Esophagus squamous epithelium (tissue), 5 donors: ENCODE data around the gene ITGAX. TPM values are rescaled to one million over a fixed set of nuclear protein-coding genes. Genes with fewer than 3 reads are reported as not detected.

ENCODE experiments used
- DNase-seq: peaks from one replicate; lab custom pipeline; 2025; lab: John Stamatoyannopoulos, UW
- H3K27ac ChIP-seq, 4 donors: fragments of 200-600 bp; sonication (generic); one replicate each; pipeline ENCODE4 v1.5.1; 2016 to 2019; ENCODE audit warnings: mild to moderate bottlenecking in 1 of 4
- H3K27me3 ChIP-seq, 4 donors: fragments of 200-600 bp; sonication (generic); 1 replicate in 3 of 4; 2 replicates in 1 of 4; pipeline versions ENCODE4 v1.5.1 to v1.6.0; 2017 to 2021; ENCODE audit warnings: antibody characterized with exemption in 1 of 4
- H3K36me3 ChIP-seq, 3 donors: fragments of 200-600 bp; sonication (generic); one replicate each; pipeline ENCODE4 v1.5.1; 2016 to 2019
- H3K4me1 ChIP-seq, 3 donors: fragments of 200-600 bp; sonication (generic); one replicate each; pipeline ENCODE4 v1.5.1; 2017 to 2019
- H3K4me3 ChIP-seq, 4 donors: fragments of 200-600 bp; sonication (generic); 1 replicate in 3 of 4; 2 replicates in 1 of 4; pipeline ENCODE4 v1.5.1; 2016 to 2019; ENCODE audit warnings: mild to moderate bottlenecking in 2 of 4, moderate library complexity in 1 of 4
- H3K9me3 ChIP-seq, 3 donors: fragments of 200-600 bp; sonication (generic); one replicate each; pipeline ENCODE4 v1.5.1; 2016 to 2019
- CTCF ChIP-seq, 6 experiments: fragments of 450-650 bp in 4 of 6; fragments of 200-600 bp in 2 of 6; sonication (generic) in 2 of 6; IDR thresholded peaks; one replicate each; pipeline ENCODE4 v1.5.1; 2016 to 2019; ENCODE audit warnings: antibody characterized with exemption in 6 of 6, mild to moderate bottlenecking in 4 of 6, moderate library complexity in 4 of 6
- POLR2A ChIP-seq, 4 donors: fragments of 450-650 bp; IDR thresholded peaks; one replicate each; pipeline ENCODE4 v1.6.1; 2017; ENCODE audit warnings: antibody characterized with exemption in 4 of 4, mild to moderate bottlenecking in 4 of 4, moderate library complexity in 3 of 4
- WGBS, 2 donors: methylation state at CpG; one replicate each; pipeline ENCODE4 v1.1.5; 2018; 5-methylcytosine and 5-hydroxymethylcytosine counted together
- intact Hi-C: fragments of 100-400 bp; cut with DNase I; formaldehyde crosslinking; loops from one replicate; pipeline ENCODE4 v1.15.0; 2022
- total RNA-seq, 4 donors: library from RNA; depleted of rRNA; stranded (reverse); fragments of >200 nt; gene quantifications; one replicate each; pipeline ENCODE4 v1.1.0, GENCODE V29; 2016
- donor health status: DM: yes; HTN: yes; CAD: no.

ITGAX gene
- total RNA-seq, 4 donors from 2014 or later: 0.82 to 4.5 (median 1.8) TPM

- H3K4me3 ChIP-seq: no peak overlapping the region
- peaks cover 0 to 36% (median 0%) of the 10 kb centered on the region in 4 donors for H3K27me3 ChIP-seq
- no peak overlapping the region for H3K27ac ChIP-seq
- intact Hi-C loops: no loop called here
- TF ChIP-seq POLR2A (IDR thresholded peaks at IDR 0.05): no peak
- TF ChIP-seq CTCF (IDR thresholded peaks at IDR 0.05): no peak
- DNase-seq: no peak
- WGBS, 2 donors: 84 to 90% methylated on average over 6 to 7 of the region's 7 CpGs
- no peaks in the 10 kb centered on the region for H3K36me3 ChIP-seq
- peaks cover 0 to under 1% (median 0%) of the 10 kb centered on the region in 3 donors for H3K4me1 ChIP-seq
- no peaks in the 10 kb centered on the region for H3K9me3 ChIP-seq
Measured at GRCh38 chr16:31360251-31360650, 5.3 kb downstream of the ITGAX start.

- H3K36me3 ChIP-seq: no peaks in the 10 kb centered on the region
- H3K4me1 ChIP-seq: no peaks in the 10 kb centered on the region
- no peak overlapping the region for H3K4me3 ChIP-seq
- 80 to 84% methylated on average over 11 to 16 of the region's 28 CpGs for WGBS, 2 donors
- DNase-seq: no peak
- H3K9me3 ChIP-seq: no peaks in the 10 kb centered on the region
- H3K27ac ChIP-seq: no peak overlapping the region
- no peak for TF ChIP-seq CTCF (IDR thresholded peaks at IDR 0.05)
- TF ChIP-seq POLR2A (IDR thresholded peaks at IDR 0.05): no peak
- intact Hi-C loops: no loop called here
- peaks cover 0 to 36% (median 0%) of the 10 kb centered on the region in 4 donors for H3K27me3 ChIP-seq
Measured at GRCh38 chr16:31361201-31362110, 6.5 kb downstream of the ITGAX start.

- Histone ChIP-seq H3K36me3 (no peaks in the 10 kb centered on the region), H3K9me3 (no peaks in the 10 kb centered on the region), H3K4me1 (no peaks in the 10 kb centered on the region), H3K4me3 (no peak overlapping the region), H3K27me3 (peaks cover 0 to 36% (median 0%) of the 10 kb centered on the region in 4 donors), H3K27ac (no peak overlapping the region)
- 79 to 92% methylated on average over 2 to 15 of the region's 26 CpGs for WGBS, 2 donors
- DNase-seq: no peak
- TF ChIP-seq CTCF (IDR thresholded peaks at IDR 0.05) (no peak), POLR2A (IDR thresholded peaks at IDR 0.05) (no peak)
- intact Hi-C loops: no loop called here
Measured at GRCh38 chr16:31362476-31363405, 7.8 kb downstream of the ITGAX start.

- peaks cover 0 to 36% (median 0%) of the 10 kb centered on the region in 4 donors for H3K27me3 ChIP-seq
- TF ChIP-seq POLR2A (IDR thresholded peaks at IDR 0.05) (no peak), CTCF (IDR thresholded peaks at IDR 0.05) (no peak)
- intact Hi-C loops: no loop called here
- H3K27ac ChIP-seq: no peak overlapping the region
- H3K4me3 ChIP-seq: no peak overlapping the region
- H3K9me3 ChIP-seq: no peaks in the 10 kb centered on the region
- H3K36me3 ChIP-seq: no peaks in the 10 kb centered on the region
- WGBS, 2 donors: 90 to 96% methylated on average over 4 to 5 of the region's 8 CpGs
- H3K4me1 ChIP-seq: no peaks in the 10 kb centered on the region
- no peak for DNase-seq
Measured at GRCh38 chr16:31363721-31364120, 8.7 kb downstream of the ITGAX start.
